DND-41 (cell line): Measurements from ENCODE around the gene CD99L2.

Experiments used
- CTCF ChIP-seq: IDR thresholded peaks from 2 replicates; pipeline ENCODE4 v1.5.1; 2012; ENCODE audit warnings: borderline replicate concordance, low read length, moderate library complexity, mild to moderate bottlenecking; ENCODE audit not compliant: poor library complexity, severe bottlenecking; ENCODE audit errors: extremely low read depth
- EZH2 ChIP-seq: IDR thresholded peaks from 3 replicates; pipeline ENCODE4 v1.6.1; 2012; ENCODE audit warnings: borderline replicate concordance, low read depth, mild to moderate bottlenecking, moderate library complexity, low read length, inconsistent platforms; ENCODE audit not compliant: severe bottlenecking

- TF ChIP-seq CTCF, result no peak
- no peak for TF ChIP-seq EZH2
Observed at GRCh38 chrX:150845091-150845490, 53.4 kb downstream of the CD99L2 start.
